Fibroblast of lung (primary cell): ENCODE results near the gene APOLD1.
"Not testable (repeated sequence)": the region's sequence is repeated elsewhere in the genome, so short reads cannot be mapped to it uniquely, and the experiment has no call there.

ENCODE experiments used
- CTCF ChIP-seq, 2 donors: IDR thresholded peaks in 1 of 2; conservative IDR thresholded peaks in 1 of 2; 1 replicate in 1 of 2; 2 replicates in 1 of 2; pipeline ENCODE4 v1.5.1; 2011 to 2012; ENCODE audit warnings: low read length in 2 of 2, control low read depth in 1 of 2, inconsistent platforms in 1 of 2, low read depth in 1 of 2, mild to moderate bottlenecking in 1 of 2
- EZH2 ChIP-seq: IDR thresholded peaks from 2 replicates; pipeline ENCODE4 v1.5.1; 2012; ENCODE audit warnings: low read length, control low read depth, mild to moderate bottlenecking; ENCODE audit errors: missing control alignments

GRCh38 chr12:12801656-12802055, 16.2 kb downstream of the APOLD1 start:
- not testable (repeated sequence) for TF ChIP-seq CTCF (conservative IDR thresholded peaks at IDR 0.05 in 1 of 2, IDR thresholded peaks at IDR 0.05 in 1 of 2; ENCODE audit: low read depth in 1 of 2, low read length in 2 of 2); EZH2
